Measurements from ENCODE around the gene SEPTIN8.

SEPTIN8 gene

GRCh38 chr5:132764671-132765238 lies 12.3 kb downstream of the SEPTIN8 start:
- no peak for DNase-seq (ENCODE audit: low read depth)

DNA sequence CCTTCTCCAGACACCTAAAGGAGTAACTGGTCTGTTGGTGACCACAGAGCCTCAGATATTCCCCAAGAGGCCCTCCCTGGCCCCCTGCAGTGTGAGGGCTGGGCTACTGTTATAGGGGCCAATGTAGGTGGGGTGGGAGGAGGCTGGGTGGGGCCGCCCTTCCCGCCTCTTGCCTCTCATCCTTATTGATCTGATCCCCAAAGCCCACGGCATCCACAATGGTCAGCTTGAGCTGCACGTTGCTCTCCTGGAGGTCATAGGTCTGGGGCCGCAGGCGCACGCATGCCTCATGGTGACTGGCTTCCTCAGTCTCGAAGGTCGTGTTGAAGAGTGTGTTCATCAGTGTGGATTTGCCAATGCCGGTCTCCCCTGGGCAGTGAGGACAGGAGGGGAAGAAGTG lies 13.0 kb downstream of the SEPTIN8 start:
- DNase-seq (ENCODE audit: low read depth), result no peak

DNA sequence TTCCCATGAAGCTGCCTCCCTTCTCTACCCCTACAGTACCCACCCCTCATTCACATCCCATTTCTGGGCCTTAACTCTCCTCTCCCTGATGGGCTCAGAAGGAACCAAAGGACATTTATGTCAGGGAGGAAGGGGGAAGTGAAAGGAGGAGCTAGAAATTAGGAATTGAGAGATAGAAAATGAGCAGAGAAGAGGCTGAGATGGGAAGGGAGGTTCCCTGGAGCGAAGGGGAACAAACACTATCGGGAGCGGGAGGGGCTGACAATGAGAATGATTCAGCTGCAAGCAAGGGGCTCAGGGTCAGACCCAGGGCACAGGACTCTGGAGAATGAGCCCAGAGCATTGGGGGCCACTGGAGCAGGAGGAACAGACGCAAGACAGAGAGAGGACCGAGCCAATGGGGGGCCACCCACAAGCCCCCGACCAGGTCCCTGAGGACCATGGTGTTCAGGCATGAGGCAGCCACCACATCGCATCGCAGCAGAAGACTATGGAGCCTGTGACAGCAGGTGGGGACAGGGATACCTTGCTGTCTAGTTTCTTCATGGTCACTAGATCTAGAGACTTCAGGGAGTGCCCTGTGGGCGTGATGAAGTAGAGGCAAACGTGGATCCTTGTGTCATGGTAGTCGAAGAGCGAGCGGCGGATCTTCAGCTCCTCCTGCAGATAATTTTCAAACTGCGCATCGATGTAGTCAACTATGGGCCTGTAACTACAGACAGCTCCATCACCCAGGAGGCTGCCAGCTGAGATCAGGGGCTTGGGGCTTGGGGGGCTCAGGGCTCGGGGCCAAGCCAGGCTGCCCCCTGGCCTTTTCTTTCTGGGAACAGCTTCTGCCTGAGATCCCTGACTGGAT lies 13.6 kb downstream of the SEPTIN8 start:
- no peak for DNase-seq (ENCODE audit: low read depth)

DNA sequence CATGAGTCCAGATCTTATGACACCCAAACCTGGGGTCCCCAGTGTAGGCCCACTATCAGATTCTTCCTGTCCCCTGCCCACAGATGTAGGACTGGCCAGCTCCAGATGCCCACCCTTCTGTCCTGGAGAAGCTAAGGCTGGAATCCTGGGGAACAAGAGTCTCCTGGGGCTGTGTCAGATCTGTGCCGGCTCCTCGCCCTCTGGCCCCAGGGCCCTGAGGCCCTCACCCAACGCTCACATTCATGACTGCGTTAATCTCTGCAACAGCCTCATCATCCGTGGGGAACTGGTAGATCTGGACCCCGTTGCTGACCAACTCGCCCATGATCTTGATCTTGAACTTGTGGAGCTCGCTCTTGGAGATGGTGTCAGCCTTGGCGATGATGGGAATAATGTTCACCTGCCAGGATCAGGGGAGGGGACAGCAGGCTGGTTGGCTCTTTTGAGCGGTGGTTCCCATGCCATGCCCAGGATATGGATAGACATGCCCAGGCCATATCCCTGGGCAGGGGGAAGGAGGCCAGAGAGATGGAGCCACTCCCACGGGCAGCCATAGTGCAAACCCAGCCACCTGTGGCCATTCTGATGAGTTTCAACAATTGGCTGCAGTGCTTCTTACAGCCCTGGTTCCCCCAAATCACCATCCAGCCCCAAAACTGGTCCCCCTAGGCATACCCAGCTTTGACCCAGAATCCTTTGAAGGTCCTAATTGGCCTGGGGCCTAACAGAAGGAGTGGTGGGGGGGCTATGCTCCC lies 14.6 kb downstream of the SEPTIN8 start:
- DNase-seq (ENCODE audit: low read depth), result no peak

DNA sequence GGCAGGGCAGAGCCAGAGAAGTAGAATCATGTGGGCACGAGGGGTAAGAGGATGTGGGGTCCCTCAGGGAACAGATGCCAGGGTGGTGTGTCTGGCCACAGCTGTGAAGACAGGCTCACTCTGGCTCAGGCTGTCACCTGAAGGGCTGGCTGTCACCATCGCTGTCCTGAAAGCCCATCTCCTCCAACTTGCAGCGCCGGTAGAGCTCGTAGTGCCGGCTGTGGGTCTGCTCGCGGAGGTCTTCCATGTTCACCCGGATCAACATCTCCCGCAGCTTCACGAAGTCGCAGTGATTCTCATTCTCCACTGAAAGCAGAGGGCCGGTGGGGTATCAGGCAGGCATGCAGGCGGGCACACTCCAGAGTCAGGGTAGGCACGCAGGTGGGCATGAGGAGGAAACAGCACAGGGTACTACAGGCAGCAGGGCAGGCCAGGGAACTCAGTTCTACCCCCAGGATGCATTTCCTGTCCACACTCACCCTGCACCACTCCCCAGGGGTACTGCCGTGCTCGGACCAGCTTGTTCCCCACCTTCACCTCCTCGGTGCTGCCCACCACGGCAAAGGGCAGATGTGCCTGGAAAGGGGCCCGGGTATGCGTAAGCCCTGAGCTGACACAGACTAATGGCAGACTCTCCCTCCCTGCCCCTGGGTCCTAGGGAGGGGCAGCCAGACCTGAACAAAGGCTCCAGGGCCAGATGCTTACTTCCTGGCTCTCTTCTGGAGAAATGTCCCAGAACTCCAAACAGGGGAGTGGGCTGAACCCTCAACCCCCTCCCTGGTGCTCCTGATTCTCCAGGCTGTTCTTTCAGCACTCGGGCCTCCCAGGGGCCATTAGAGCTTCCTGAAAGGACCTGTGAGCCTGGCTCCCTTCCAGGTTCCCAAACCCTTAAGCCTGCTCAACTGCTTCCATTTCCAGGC lies 15.5 kb downstream of the SEPTIN8 start:
- no peak for DNase-seq (ENCODE audit: low read depth)

- no peak for DNase-seq (ENCODE audit: low read depth)
These were observed 16.3 kb downstream of the SEPTIN8 start for GRCh38 chr5:132760601-132761317.

- no peak for DNase-seq (ENCODE audit: low read depth)
These were observed 17.0 kb downstream of the SEPTIN8 start for GRCh38 chr5:132760049-132760420.

DNA sequence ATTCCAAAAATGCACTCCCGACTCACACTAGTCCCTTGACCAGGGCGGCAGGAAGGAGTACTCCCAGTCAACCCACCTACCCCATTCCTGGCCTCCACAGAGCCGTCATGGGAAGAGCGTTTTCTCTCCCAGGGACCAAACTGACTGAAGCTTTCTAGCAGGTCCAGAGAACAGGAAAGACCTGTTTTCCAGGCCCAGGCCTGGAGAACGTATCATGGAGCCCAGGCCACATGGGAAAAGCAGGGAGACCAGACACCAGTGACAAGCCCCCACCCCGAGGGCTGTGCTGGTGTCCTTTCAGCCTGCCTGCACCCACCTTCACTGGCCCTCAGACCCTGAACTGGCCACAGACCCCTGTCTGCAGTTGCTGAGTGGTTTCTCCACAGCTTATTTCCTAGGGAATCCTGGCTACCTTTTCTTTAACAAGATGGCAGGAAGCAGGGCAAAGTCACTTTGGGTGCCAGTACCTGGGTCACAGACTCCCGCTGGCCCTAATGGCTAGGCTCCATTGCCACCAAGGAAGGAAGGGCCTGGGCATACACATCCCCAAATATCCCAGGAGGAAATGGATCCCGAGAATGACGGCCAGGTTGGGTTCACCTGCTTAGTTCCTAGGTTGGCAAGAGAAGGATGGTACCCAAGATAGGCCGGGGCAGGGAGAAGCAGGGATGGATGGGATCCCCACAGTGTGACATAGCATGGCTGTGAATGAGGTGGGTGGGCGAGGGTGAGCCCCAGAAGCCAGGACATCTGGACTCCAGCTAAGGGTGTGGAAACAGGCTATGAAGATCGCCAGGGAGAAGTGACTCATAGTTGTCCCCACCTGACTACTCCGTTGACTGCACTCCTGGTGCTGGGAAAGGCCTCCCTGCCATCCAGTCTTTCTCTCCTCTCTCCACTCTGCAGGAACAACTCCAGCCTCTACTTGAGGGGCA lies 17.7 kb downstream of the SEPTIN8 start:
- no peak for DNase-seq (ENCODE audit: low read depth)

DNA sequence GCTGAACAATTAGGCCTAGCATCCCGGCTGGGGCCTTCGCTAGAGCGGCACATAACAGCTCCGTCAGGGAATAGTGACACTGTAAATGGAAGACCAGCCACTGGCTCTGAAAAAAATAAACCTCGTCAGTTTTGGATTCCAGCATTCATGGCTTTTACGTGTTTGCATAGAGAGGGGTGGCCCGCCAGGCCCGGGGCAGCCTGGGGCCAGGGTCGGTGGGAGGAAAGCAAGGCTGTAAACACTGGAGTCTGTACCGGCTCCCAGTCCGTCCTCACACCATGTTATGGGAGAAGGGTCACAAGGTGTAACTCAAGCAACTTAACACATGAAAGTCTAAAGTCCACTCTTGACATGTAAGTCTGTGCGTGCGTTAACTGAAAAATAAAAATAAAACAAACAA lies 18.6 kb downstream of the SEPTIN8 start:
- DNase-seq (ENCODE audit: low read depth), result no peak

- no peak for DNase-seq (ENCODE audit: low read depth)
These were observed 20.5 kb downstream of the SEPTIN8 start for GRCh38 chr5:132756542-132756941.

DNA sequence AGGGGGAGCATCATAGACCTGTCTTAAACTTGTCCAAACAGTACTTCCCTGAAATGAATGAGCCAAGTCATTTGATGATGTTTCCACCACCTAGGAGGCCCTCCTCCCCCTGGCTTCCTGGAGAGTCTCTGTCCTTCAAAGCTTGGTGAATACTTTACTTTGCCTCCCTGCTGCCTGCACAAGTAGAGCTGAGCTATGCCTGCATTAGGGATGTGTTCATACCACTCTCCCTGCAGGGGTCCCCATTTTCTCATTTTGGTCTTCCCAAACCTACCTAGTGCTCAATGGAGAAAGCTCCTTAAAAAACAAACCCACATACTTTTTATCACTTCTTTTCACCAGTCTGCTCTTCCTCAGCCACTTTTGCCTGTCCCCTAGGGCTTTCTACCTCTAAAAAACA lies 22.1 kb downstream of the SEPTIN8 start:
- no peak for DNase-seq (ENCODE audit: low read depth)

- DNase-seq (ENCODE audit: low read depth), result no peak
These were observed 22.9 kb downstream of the SEPTIN8 start for GRCh38 chr5:132754111-132754510.

DNA sequence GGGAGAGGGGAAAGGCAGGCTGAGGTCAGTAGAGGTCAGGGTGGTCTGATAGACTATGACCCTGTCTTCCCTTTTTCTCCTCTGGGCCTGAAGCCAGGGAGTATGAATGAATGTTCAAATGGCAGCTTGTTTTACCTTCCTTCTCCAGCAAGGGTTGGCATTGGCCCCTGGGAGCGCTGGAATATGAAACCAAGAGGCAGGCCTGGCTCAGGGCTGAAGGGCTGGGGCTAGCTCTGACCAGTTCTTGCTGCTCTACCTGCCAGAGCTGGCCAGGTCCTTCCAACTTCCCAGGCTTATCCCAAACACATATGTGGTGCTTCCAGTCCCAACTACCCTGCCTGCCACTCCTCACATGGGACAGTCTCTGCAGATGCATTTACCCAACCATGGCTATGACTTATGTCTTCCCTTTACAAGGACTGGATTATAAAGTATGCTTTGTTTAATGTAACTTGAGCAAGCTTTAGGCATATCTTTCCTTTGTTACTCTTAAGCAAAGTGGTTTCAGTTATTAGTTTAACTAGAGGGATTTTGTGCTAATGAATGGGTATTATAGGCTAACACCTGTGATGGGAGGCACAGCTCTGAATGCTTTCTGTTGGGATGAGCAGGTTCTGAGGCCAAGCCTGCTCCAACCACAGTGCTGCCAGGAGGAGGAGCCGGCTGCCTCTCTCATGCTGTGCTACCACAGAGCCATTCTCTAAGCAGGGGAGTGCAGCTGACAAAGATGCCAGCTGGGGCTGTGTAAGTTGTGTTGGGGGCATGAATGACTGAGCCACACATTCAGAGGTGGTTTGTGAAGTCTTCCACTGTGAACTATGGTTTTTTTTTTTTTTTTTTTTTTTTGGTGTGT lies 23.7 kb downstream of the SEPTIN8 start:
- DNase-seq (ENCODE audit: low read depth), result no peak

- DNase-seq (ENCODE audit: low read depth), result no peak
These were observed 24.4 kb downstream of the SEPTIN8 start for GRCh38 chr5:132752581-132753125.

DNA sequence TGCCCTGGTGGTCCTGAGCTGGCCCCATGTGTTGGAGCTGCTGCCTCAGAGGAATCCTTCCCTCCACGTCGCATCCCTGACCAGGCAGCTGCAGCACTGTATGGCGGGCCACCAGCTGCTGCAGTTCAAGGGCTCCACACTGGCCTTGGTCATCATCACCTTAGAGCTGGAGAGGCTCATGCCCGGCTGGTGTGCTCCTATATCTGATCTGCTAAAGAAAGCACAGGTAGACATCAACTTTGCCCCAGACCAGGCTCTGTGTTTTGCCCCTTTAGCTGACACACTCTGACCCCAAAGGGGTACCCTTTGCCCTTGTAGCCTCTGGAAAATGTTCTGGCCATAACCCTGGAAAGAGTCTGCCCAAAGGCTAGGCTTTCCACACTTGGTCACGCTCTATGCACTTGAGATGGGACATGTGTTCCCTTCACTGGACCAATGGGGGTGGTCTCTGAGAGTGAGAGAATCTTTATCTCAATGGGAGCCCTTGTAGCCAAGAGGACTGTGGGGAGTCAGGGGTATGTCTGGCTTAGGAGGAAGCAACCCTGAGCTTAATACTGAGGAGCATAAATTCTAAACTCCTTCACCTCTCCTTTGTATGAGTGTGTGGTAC lies 25.0 kb downstream of the SEPTIN8 start:
- no peak for DNase-seq (ENCODE audit: low read depth)

DNA sequence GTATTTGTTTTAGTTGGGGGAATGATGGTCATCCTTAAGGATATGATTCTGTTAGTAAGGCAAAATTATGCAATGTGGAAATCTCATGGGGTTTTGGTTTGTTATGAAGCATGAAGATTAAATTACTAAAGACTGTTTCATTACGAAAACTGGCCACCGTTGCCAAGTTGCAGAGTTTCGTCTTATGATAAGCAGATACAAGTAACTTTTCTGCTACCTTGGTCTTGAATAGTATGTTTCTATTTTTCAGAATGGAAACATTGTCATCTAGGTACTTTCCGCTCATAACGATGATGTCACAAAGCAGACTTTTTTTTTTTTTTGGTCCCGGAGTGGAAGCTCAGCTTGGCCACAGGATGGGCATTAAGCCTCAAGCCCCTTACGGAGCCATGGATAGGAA lies 25.6 kb downstream of the SEPTIN8 start:
- no peak for DNase-seq (ENCODE audit: low read depth)

- no peak for DNase-seq (ENCODE audit: low read depth)
These were observed 26.4 kb downstream of the SEPTIN8 start for GRCh38 chr5:132750471-132751230.

- DNase-seq (ENCODE audit: low read depth), result no peak
These were observed 27.5 kb downstream of the SEPTIN8 start for GRCh38 chr5:132749506-132749905.
